ENCODE results near the gene FITM1.

Gene FITM1

GRCh38 chr14:24159777-24160498 lies 29.5 kb downstream of the FITM1 start:
- Histone ChIP-seq H2BK5ac (ENCODE audit: low read length) (no peak overlapping the region), H3K9me3 (replicated peaks in 1 of 2; ENCODE audit: control insufficient read depth in 2 of 2, insufficient read depth in 1 of 2, low read depth in 1 of 2, low read length in 2 of 2) (no peaks in the 10 kb centered on the region), H2AFZ (ENCODE audit: low read length) (no peak overlapping the region), H3K4me3 (ENCODE audit: low read length in 2 of 2) (peak overlapping the region in 1 of 2 donors; percentile 13), H3K14ac (ENCODE audit: low read length) (no peak overlapping the region), H3K4me2 (ENCODE audit: insufficient read depth, low read length, poor library complexity, severe bottlenecking) (no peak overlapping the region), H2BK120ac (ENCODE audit: low read depth, low read length) (no peak overlapping the region), H3K23ac (ENCODE audit: low read depth, low read length, poor library complexity) (no peak overlapping the region), H4K8ac (ENCODE audit: low read depth, low read length) (no peak overlapping the region), H2BK15ac (ENCODE audit: low read length) (no peak overlapping the region), H3K27ac (replicated peaks; ENCODE audit: low read length) (no peak overlapping the region), H3K9ac (ENCODE audit: low read depth, low read length, poor library complexity) (no peak overlapping the region), H2AK5ac (ENCODE audit: low read depth, low read length) (no peak overlapping the region), H3K79me1 (ENCODE audit: low read depth, low read length) (no peaks in the 10 kb centered on the region), H3K18ac (ENCODE audit: low read length) (no peak overlapping the region), H3K4me1 (ENCODE audit: control insufficient read depth in 2 of 2, insufficient read depth in 1 of 2, low read depth in 1 of 2, low read length in 2 of 2) (peaks cover 7 to 13% of the 10 kb centered on the region in 2 donors), H3K27me3 (ENCODE audit: control insufficient read depth in 3 of 3, insufficient read depth in 3 of 3, low read depth in 1 of 3, low read length in 3 of 3) (no peaks in the 10 kb centered on the region), H3K4ac (ENCODE audit: low read length) (no peak overlapping the region), H4K91ac (ENCODE audit: low read depth, low read length, poor library complexity) (no peak overlapping the region), H2BK12ac (ENCODE audit: low read length) (no peak overlapping the region), H3K36me3 (replicated peaks in 1 of 2; ENCODE audit: control insufficient read depth in 2 of 2, insufficient read depth in 2 of 2, low read length in 2 of 2) (peaks cover 43 to 73% of the 10 kb centered on the region in 2 donors)
- no CpG with 5 or more reads among the region's 11 CpGs for WGBS, 2 donors (ENCODE audit: extremely low coverage in 2 of 2, insufficient read length in 2 of 2, insufficient replicate concordance in 1 of 2)
- no peak for DNase-seq (ENCODE audit: low spot score)

GRCh38 chr14:24160499-24160849 lies 30.0 kb downstream of the FITM1 start:
- no peak overlapping the region for H3K27ac ChIP-seq (replicated peaks; ENCODE audit: low read length)
- H4K8ac ChIP-seq (ENCODE audit: low read depth, low read length) = no peak overlapping the region
- H2BK12ac ChIP-seq (ENCODE audit: low read length) = no peak overlapping the region
- no peak overlapping the region for H3K9ac ChIP-seq (ENCODE audit: low read depth, low read length, poor library complexity)
- H3K4me2 ChIP-seq (ENCODE audit: insufficient read depth, low read length, poor library complexity, severe bottlenecking) = no peak overlapping the region
- H3K36me3 ChIP-seq (replicated peaks in 1 of 2; ENCODE audit: control insufficient read depth in 2 of 2, insufficient read depth in 2 of 2, low read length in 2 of 2) = peaks cover 43 to 73% of the 10 kb centered on the region in 2 donors
- H2BK5ac ChIP-seq (ENCODE audit: low read length) = no peak overlapping the region
- H3K14ac ChIP-seq (ENCODE audit: low read length) = no peak overlapping the region
- H2AK5ac ChIP-seq (ENCODE audit: low read depth, low read length) = no peak overlapping the region
- no peak overlapping the region for H2AFZ ChIP-seq (ENCODE audit: low read length)
- DNase-seq (ENCODE audit: low spot score) = no peak
- H3K4ac ChIP-seq (ENCODE audit: low read length) = no peak overlapping the region
- no peak overlapping the region for H2BK15ac ChIP-seq (ENCODE audit: low read length)
- H3K27me3 ChIP-seq (ENCODE audit: control insufficient read depth in 3 of 3, insufficient read depth in 3 of 3, low read depth in 1 of 3, low read length in 3 of 3) = no peaks in the 10 kb centered on the region
- no peaks in the 10 kb centered on the region for H3K9me3 ChIP-seq (replicated peaks in 1 of 2; ENCODE audit: control insufficient read depth in 2 of 2, insufficient read depth in 1 of 2, low read depth in 1 of 2, low read length in 2 of 2)
- no peak overlapping the region for H2BK120ac ChIP-seq (ENCODE audit: low read depth, low read length)
- no CpG with 5 or more reads among the region's 4 CpGs for WGBS, 2 donors (ENCODE audit: extremely low coverage in 2 of 2, insufficient read length in 2 of 2, insufficient replicate concordance in 1 of 2)
- no peaks in the 10 kb centered on the region for H3K79me1 ChIP-seq (ENCODE audit: low read depth, low read length)
- H3K23ac ChIP-seq (ENCODE audit: low read depth, low read length, poor library complexity) = no peak overlapping the region
- H3K18ac ChIP-seq (ENCODE audit: low read length) = no peak overlapping the region
- no peak overlapping the region for H4K91ac ChIP-seq (ENCODE audit: low read depth, low read length, poor library complexity)
- peaks cover 7 to 13% of the 10 kb centered on the region in 2 donors for H3K4me1 ChIP-seq (ENCODE audit: control insufficient read depth in 2 of 2, insufficient read depth in 1 of 2, low read depth in 1 of 2, low read length in 2 of 2)
- H3K4me3 ChIP-seq (ENCODE audit: low read length in 2 of 2) = no peak overlapping the region

GRCh38 chr14:24160850-24161804 lies 30.7 kb downstream of the FITM1 start, which contains the start of gene IRF9:
Gene IRF9 (plus strand): TSS chr14:24161265. CDS start chr14:24162145, 880 bp downstream.
- Histone ChIP-seq H2BK120ac (ENCODE audit: low read depth, low read length) (no peak within 1 kb of the TSS), H3K18ac (ENCODE audit: low read length) (peak within 1 kb of the TSS; percentile 70), H3K4me2 (ENCODE audit: insufficient read depth, low read length, poor library complexity, severe bottlenecking) (peak within 1 kb of the TSS; percentile 58), H2BK5ac (ENCODE audit: low read length) (peak within 1 kb of the TSS; percentile 19), H3K36me3 (replicated peaks in 1 of 2; ENCODE audit: control insufficient read depth in 2 of 2, insufficient read depth in 2 of 2, low read length in 2 of 2) (peaks cover 42 to 73% of the 10 kb centered on the region in 2 donors), H3K27ac (replicated peaks; ENCODE audit: low read length) (peak within 1 kb of the TSS; percentile 70), H2AK5ac (ENCODE audit: low read depth, low read length) (peak within 1 kb of the TSS; percentile 82), H3K27me3 (ENCODE audit: control insufficient read depth in 3 of 3, insufficient read depth in 3 of 3, low read depth in 1 of 3, low read length in 3 of 3) (no peaks in the 10 kb centered on the region), H3K4me1 (ENCODE audit: control insufficient read depth in 2 of 2, insufficient read depth in 1 of 2, low read depth in 1 of 2, low read length in 2 of 2) (peaks cover 7 to 13% of the 10 kb centered on the region in 2 donors), H2BK15ac (ENCODE audit: low read length) (no peak within 1 kb of the TSS), H2AFZ (ENCODE audit: low read length) (peak within 1 kb of the TSS; percentile 78), H3K9ac (ENCODE audit: low read depth, low read length, poor library complexity) (peak within 1 kb of the TSS; percentile 82), H3K4ac (ENCODE audit: low read length) (no peak within 1 kb of the TSS), H2BK12ac (ENCODE audit: low read length) (no peak within 1 kb of the TSS), H3K4me3 (ENCODE audit: low read length in 2 of 2) (peak within 1 kb of the TSS in 1 of 2 donors; percentile 50), H4K8ac (ENCODE audit: low read depth, low read length) (no peak within 1 kb of the TSS), H3K9me3 (replicated peaks in 1 of 2; ENCODE audit: control insufficient read depth in 2 of 2, insufficient read depth in 1 of 2, low read depth in 1 of 2, low read length in 2 of 2) (no peaks in the 10 kb centered on the region), H4K91ac (ENCODE audit: low read depth, low read length, poor library complexity) (no peak within 1 kb of the TSS), H3K23ac (ENCODE audit: low read depth, low read length, poor library complexity) (peak within 1 kb of the TSS; percentile 37), H3K14ac (ENCODE audit: low read length) (peak within 1 kb of the TSS; percentile 17), H3K79me1 (ENCODE audit: low read depth, low read length) (no peaks in the 10 kb centered on the region)
- no CpG with 5 or more reads among the region's 12 CpGs for WGBS, 2 donors (ENCODE audit: extremely low coverage in 2 of 2, insufficient read length in 2 of 2, insufficient replicate concordance in 1 of 2)
- peak; percentile 97 for DNase-seq (ENCODE audit: low spot score)

- Histone ChIP-seq H3K4ac (ENCODE audit: low read length) (no peak overlapping the region), H2BK120ac (ENCODE audit: low read depth, low read length) (no peak overlapping the region), H3K27me3 (ENCODE audit: control insufficient read depth in 3 of 3, insufficient read depth in 3 of 3, low read depth in 1 of 3, low read length in 3 of 3) (no peaks in the 10 kb centered on the region), H3K79me1 (ENCODE audit: low read depth, low read length) (no peaks in the 10 kb centered on the region), H3K27ac (replicated peaks; ENCODE audit: low read length) (no peak overlapping the region), H3K4me2 (ENCODE audit: insufficient read depth, low read length, poor library complexity, severe bottlenecking) (no peak overlapping the region), H4K8ac (ENCODE audit: low read depth, low read length) (no peak overlapping the region), H3K9me3 (replicated peaks in 1 of 2; ENCODE audit: control insufficient read depth in 2 of 2, insufficient read depth in 1 of 2, low read depth in 1 of 2, low read length in 2 of 2) (no peaks in the 10 kb centered on the region), H2BK5ac (ENCODE audit: low read length) (no peak overlapping the region), H3K4me3 (ENCODE audit: low read length in 2 of 2) (peak overlapping the region in 1 of 2 donors; percentile 50), H2BK15ac (ENCODE audit: low read length) (no peak overlapping the region), H3K36me3 (replicated peaks in 1 of 2; ENCODE audit: control insufficient read depth in 2 of 2, insufficient read depth in 2 of 2, low read length in 2 of 2) (peaks cover 37 to 71% of the 10 kb centered on the region in 2 donors), H4K91ac (ENCODE audit: low read depth, low read length, poor library complexity) (no peak overlapping the region), H2AFZ (ENCODE audit: low read length) (no peak overlapping the region), H2BK12ac (ENCODE audit: low read length) (no peak overlapping the region), H3K18ac (ENCODE audit: low read length) (peak overlapping the region; percentile 69), H3K9ac (ENCODE audit: low read depth, low read length, poor library complexity) (no peak overlapping the region), H3K23ac (ENCODE audit: low read depth, low read length, poor library complexity) (no peak overlapping the region), H2AK5ac (ENCODE audit: low read depth, low read length) (peak overlapping the region; percentile 82), H3K14ac (ENCODE audit: low read length) (peak overlapping the region; percentile 17), H3K4me1 (ENCODE audit: control insufficient read depth in 2 of 2, insufficient read depth in 1 of 2, low read depth in 1 of 2, low read length in 2 of 2) (peaks cover 7 to 13% of the 10 kb centered on the region in 2 donors)
- no CpG with 5 or more reads among the region's 8 CpGs for WGBS, 2 donors (ENCODE audit: extremely low coverage in 2 of 2, insufficient read length in 2 of 2, insufficient replicate concordance in 1 of 2)
- no peak for DNase-seq (ENCODE audit: low spot score)
These were observed 31.6 kb downstream of the FITM1 start for GRCh38 chr14:24162093-24162492.

Measured in neuronal stem cell (in vitro differentiated cells).